Suprapubic skin (tissue), 4 donors: ENCODE results near the gene GYPC.

Experiments
- EP300 ChIP-seq: sonication (generic); formaldehyde crosslinking; IDR thresholded peaks from one replicate; pipeline ENCODE4 v1.6.1; 2017; ENCODE audit warnings: antibody characterized with exemption
- POLR2A ChIP-seq, 2 donors: fragments of 450-650 bp; IDR thresholded peaks; one replicate each; pipeline ENCODE4 v1.6.1; 2017; ENCODE audit warnings: antibody characterized with exemption in 2 of 2, mild to moderate bottlenecking in 2 of 2, moderate library complexity in 2 of 2
- POLR2AphosphoS5 ChIP-seq, 3 donors: sonication (generic); formaldehyde crosslinking; IDR thresholded peaks; one replicate each; pipeline ENCODE4 v1.6.1; 2017; ENCODE audit warnings: antibody characterized with exemption in 3 of 3
- TF ChIP-seq, protein P1 (sequence below), 2 donors: fragments of 200-600 bp in 1 of 2; fragments of 450-650 bp in 1 of 2; sonication (generic) in 1 of 2; IDR thresholded peaks; one replicate each; pipeline ENCODE4 v1.5.1; 2016 to 2019; ENCODE audit warnings: antibody characterized with exemption in 2 of 2, mild to moderate bottlenecking in 1 of 2, moderate library complexity in 1 of 2

DNA sequence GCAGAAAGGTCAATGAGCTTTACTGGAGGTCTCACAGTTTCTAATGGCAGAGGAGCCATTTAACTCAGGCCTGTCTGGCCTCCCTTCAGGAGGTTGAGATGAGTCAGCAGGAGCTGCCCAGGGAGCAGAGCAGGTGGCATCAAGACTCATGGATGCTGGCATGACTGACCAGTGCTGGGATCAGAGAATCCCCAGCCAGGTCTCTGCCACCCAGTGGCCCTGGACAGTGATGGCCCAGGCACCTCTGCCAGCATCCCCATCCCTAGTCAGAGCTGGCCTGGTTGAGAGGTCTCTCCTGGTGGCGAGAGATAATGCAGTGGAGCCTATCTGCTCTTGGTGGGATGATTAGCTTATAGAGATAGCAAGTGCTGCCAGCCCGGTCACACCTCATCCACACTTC, 43.1 kb downstream of the GYPC start:
- TF ChIP-seq, protein P1, sequence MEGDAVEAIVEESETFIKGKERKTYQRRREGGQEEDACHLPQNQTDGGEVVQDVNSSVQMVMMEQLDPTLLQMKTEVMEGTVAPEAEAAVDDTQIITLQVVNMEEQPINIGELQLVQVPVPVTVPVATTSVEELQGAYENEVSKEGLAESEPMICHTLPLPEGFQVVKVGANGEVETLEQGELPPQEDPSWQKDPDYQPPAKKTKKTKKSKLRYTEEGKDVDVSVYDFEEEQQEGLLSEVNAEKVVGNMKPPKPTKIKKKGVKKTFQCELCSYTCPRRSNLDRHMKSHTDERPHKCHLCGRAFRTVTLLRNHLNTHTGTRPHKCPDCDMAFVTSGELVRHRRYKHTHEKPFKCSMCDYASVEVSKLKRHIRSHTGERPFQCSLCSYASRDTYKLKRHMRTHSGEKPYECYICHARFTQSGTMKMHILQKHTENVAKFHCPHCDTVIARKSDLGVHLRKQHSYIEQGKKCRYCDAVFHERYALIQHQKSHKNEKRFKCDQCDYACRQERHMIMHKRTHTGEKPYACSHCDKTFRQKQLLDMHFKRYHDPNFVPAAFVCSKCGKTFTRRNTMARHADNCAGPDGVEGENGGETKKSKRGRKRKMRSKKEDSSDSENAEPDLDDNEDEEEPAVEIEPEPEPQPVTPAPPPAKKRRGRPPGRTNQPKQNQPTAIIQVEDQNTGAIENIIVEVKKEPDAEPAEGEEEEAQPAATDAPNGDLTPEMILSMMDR (IDR thresholded peaks at IDR 0.05) = no peak
- TF ChIP-seq POLR2AphosphoS5 (IDR thresholded peaks at IDR 0.05) (no peak), POLR2A (IDR thresholded peaks at IDR 0.05) (no peak), EP300 (no peak)
